ENCODE data around the gene TLE4.
A peak's percentile ranks its signal among the peaks of the same experiment; 100 is the strongest.
"Not testable (repeated sequence)": the region's sequence is repeated elsewhere in the genome, so short reads cannot be mapped to it uniquely, and the experiment has no call there.

TLE4 gene

GRCh38 chr9:79640067-79640466, 68.3 kb downstream of the TLE4 start:
- DNase-seq, result not testable (repeated sequence)

GRCh38 chr9:79641070-79641469, 69.3 kb downstream of the TLE4 start:
- no peak for DNase-seq

GRCh38 chr9:79642671-79643070, 70.9 kb downstream of the TLE4 start:
- DNase-seq, result no peak

GRCh38 chr9:79644048-79644447, 72.3 kb downstream of the TLE4 start:
- no peak for DNase-seq

GRCh38 chr9:79644601-79645000, 72.8 kb downstream of the TLE4 start:
- DNase-seq, result no peak

GRCh38 chr9:79645110-79645509, 73.3 kb downstream of the TLE4 start:
- no peak for DNase-seq

GRCh38 chr9:79646096-79646495, 74.3 kb downstream of the TLE4 start:
- DNase-seq, result no peak

- peak; percentile 50 for DNase-seq
These were observed 79.6 kb downstream of the TLE4 start for GRCh38 chr9:79651251-79651795.

GRCh38 chr9:79652598-79652997, 80.8 kb downstream of the TLE4 start:
- DNase-seq, result peak; percentile 83

- not testable (repeated sequence) for DNase-seq
These were observed 83.0 kb downstream of the TLE4 start for GRCh38 chr9:79654591-79655382.

GRCh38 chr9:79655551-79655950, 83.8 kb downstream of the TLE4 start:
- DNase-seq, result no peak

- DNase-seq, result no peak
These were observed 84.4 kb downstream of the TLE4 start for GRCh38 chr9:79656169-79656568.

- DNase-seq, result no peak
These were observed 86.1 kb downstream of the TLE4 start for GRCh38 chr9:79657891-79658290.

- no peak for DNase-seq
These were observed 87.2 kb downstream of the TLE4 start for GRCh38 chr9:79658926-79659325.

GRCh38 chr9:79660615-79661014, 88.8 kb downstream of the TLE4 start:
- no peak for DNase-seq

GRCh38 chr9:79661279-79661678, 89.5 kb downstream of the TLE4 start:
- DNase-seq, result no peak

- DNase-seq, result no peak
These were observed 90.2 kb downstream of the TLE4 start for GRCh38 chr9:79661886-79662536.

GRCh38 chr9:79662537-79662956, 90.8 kb downstream of the TLE4 start:
- DNase-seq, result no peak

- no peak for DNase-seq
These were observed 91.5 kb downstream of the TLE4 start for GRCh38 chr9:79663300-79663699.

GRCh38 chr9:79663878-79664277, 92.1 kb downstream of the TLE4 start:
- no peak for DNase-seq

GRCh38 chr9:79664375-79664831, 92.6 kb downstream of the TLE4 start:
- DNase-seq, result peak; percentile 35

GRCh38 chr9:79665369-79665768, 93.6 kb downstream of the TLE4 start:
- no peak for DNase-seq

GRCh38 chr9:79665931-79666330, 94.2 kb downstream of the TLE4 start:
- DNase-seq, result no peak

GRCh38 chr9:79667120-79667519, 95.4 kb downstream of the TLE4 start:
- no peak for DNase-seq

All from EL (cell line).